GM19193 (cell line): ENCODE data around the gene TRAPPC2L.

Experiments
- POLR2A ChIP-seq: IDR thresholded peaks from 4 replicates; pipeline ENCODE4 v1.6.1; 2011; ENCODE audit not compliant: insufficient read depth, insufficient read length; ENCODE audit errors: extremely low read depth

TRAPPC2L gene

GRCh38 chr16:88842308-88842756 lies 14.6 kb upstream of the TRAPPC2L start:
- no peak for TF ChIP-seq POLR2A

GRCh38 chr16:88842806-88843205 lies 14.1 kb upstream of the TRAPPC2L start:
- no peak for TF ChIP-seq POLR2A

DNA sequence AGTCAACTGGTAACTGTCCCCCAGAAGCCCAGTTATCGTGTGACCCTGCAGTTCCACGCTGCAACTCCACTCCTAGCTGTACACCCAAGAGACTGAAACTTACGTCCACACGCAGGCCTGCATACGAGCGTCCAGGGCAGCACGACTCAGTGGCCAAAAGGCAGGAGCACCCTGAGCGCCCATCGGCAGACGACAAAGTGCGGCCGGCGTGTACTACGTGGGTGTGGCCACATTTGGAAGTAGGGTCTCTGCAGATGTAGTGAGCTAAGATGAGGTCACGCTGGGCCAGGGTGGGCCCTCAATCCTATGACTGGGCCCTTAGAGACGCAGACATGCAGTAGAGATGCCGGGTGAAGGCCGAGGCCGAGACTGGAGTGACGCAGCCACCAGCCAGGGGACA lies 13.7 kb upstream of the TRAPPC2L start:
- TF ChIP-seq POLR2A, result no peak

DNA sequence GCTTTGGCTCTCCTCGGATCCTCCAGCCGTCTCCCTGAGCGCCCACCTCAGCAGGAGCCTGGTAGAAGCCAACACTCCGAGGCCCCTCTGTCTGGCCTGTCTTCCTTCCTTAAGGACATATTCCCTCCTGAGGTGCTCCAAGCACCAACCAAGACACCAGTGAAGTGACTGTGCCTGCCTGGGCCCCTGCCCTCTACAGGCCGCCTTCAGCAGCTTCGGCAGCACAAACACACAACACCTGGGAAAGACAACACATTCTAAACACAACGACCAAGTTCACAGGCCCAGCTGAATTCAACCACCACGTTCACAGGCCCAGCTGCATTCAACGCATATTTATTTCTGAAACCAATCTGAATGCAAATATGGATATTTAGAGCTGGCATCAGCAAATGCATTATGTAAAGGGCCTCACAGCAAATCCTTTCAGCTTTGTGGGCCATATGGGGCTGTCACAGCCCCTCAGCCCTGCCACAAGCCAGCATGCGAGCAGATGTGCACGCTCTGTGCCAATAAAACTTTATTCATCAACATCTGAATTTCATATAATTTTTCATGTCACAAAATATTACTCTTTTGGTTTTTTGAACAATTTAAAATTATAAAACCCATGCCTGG lies 12.4 kb upstream of the TRAPPC2L start:
- no peak for TF ChIP-seq POLR2A

DNA sequence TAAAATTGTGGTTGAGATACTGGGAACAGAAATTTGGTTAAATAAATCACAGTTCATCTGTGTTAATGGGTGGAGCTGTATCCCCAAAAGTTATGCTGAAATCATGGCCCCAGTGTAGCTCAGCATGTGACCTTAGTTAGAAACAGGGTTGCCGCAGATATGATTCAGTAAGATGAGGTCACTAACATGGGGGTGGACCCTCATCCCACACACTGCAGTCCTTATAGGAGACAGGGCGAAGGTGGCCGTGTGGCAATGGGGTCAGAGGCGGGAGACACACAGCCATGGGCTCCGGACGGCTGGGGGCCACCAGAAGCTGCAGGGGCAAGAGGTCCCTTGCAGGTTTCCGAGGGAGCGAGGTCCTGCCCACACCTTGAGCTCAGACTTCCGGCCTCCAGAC lies 10.8 kb upstream of the TRAPPC2L start:
- no peak for TF ChIP-seq POLR2A

GRCh38 chr16:88847654-88848053 lies 9.3 kb upstream of the TRAPPC2L start:
- no peak for TF ChIP-seq POLR2A

- TF ChIP-seq POLR2A, result no peak
Measured at GRCh38 chr16:88848557-88848956, 8.4 kb upstream of the TRAPPC2L start.

DNA sequence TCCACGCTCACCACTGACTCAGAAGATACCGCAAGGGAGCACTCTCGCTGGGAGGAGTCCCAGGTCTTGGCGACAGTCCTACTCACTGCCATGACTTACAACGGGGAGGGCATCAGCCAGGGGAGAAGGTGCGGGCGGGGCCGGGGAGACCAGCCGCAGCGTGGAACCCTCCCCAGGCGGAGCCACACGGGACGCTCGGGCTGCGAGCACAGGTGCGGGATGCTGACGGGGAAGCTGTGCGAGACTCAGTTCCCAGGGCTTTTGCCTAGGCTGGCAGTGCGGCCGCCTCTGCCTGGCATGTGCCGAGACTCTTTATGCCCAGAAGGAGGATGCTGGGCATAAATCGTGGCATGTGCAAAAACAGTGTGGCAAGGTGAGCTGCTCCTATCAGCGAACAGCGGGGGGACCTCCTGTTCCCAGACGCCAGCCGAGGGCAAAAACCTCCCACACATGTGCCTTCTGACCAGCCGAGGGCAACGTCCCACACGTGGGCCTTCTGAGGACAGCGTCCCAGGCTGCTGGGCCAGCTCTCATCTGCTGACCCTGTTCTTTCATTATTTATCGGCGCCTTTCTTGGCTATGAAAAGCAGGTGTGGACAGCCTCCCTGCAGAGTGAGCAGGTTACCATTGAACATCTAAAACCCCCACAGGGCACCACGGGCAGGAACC lies 6.3 kb upstream of the TRAPPC2L start:
- TF ChIP-seq POLR2A, result no peak

DNA sequence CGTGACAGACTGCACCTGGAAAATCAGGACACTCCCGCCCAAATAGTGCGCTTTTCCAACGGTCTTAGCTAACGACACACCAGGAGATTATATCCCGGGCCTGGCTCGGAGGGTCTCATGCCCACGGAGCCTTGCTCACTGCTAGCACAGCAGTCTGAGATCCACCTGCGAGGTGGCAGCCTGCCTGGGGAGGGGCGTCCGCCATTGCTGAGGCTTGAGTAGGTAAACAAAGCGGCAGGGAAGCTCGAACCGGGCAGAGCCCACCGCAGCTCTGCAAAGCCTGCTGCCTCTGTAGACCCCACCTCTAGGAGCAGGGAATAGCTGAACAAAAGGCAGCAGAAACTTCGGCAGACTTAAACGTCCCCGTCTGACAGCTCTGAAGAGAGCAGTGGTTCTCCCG lies 5.3 kb upstream of the TRAPPC2L start:
- no peak for TF ChIP-seq POLR2A

- no peak for TF ChIP-seq POLR2A
Measured at GRCh38 chr16:88853325-88853941, 3.5 kb upstream of the TRAPPC2L start.

DNA sequence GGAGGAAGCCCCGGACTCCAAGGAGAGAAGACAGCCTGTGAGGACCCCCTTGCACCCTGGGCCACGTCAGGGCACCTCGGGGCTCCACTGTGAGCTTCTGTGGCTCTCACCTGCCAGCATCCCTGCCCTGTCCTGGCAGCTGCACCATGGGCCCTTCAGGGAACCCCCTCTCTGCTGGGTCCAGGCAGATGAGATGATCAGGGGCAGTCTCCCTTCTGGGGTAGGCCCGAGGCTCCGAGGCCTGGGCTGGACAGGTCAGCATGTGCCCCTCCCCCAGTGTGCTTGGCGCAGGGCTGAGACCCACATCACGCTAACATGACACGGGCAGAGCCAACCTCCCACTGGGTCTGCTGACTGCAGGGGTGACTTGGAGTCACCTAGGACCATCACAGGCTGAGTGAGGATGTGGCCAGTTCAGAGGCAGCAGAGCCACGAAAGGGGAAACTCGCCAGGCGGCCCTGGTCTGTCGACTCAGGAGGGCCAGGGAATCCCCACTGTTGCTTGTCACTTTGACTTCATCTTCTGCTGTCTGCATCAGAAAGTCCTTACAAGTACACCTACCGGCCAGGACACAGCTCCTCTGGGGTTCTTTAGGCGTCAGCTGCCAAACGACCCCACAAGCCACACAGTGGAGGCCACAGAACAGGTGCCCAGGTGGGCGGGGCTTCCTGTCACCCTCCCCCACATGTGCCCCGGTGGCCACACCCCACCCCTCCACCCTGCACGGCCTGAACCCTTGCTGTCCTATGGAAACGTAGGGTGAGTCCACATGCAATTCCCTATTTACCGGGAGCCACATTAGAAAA lies 2.4 kb upstream of the TRAPPC2L start:
- TF ChIP-seq POLR2A, result no peak

DNA sequence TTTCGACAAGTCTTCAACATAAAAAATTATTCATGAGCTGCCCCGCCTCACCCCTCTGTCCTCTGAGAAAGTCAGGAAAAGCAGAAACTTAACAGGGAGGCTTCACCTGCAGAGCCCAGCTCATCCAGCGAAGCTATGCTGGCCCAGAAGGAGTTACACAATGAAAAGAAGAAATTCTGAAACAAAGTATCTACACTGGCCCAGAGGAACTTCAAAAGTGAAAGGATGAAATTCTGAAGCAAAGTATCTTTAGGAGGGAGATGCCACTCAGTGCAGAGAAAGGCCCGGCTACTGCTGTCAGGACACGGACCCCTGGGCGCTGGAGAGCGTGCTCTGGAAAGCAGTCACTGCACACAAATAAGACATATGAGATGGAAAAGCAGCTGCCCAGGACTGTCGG lies 1.8 kb upstream of the TRAPPC2L start:
- no peak for TF ChIP-seq POLR2A

GRCh38 chr16:88855736-88856121 lies 1.2 kb upstream of the TRAPPC2L start:
- no peak for TF ChIP-seq POLR2A

- TF ChIP-seq POLR2A, result no peak
Measured at GRCh38 chr16:88856122-88856827, 652 bp upstream of the TRAPPC2L start.
